GM18519 (cell line): ENCODE measurements around the gene NAB2.

Experiments used
- ATAC-seq: cut with Tn5 transposase; IDR thresholded peaks from one replicate; pipeline ENCODE4 v1.9.1; 2021; ENCODE audit warnings: mild to moderate bottlenecking, moderate library complexity; ENCODE audit not compliant: unreplicated experiment, low FRiP score

NAB2 gene

DNA sequence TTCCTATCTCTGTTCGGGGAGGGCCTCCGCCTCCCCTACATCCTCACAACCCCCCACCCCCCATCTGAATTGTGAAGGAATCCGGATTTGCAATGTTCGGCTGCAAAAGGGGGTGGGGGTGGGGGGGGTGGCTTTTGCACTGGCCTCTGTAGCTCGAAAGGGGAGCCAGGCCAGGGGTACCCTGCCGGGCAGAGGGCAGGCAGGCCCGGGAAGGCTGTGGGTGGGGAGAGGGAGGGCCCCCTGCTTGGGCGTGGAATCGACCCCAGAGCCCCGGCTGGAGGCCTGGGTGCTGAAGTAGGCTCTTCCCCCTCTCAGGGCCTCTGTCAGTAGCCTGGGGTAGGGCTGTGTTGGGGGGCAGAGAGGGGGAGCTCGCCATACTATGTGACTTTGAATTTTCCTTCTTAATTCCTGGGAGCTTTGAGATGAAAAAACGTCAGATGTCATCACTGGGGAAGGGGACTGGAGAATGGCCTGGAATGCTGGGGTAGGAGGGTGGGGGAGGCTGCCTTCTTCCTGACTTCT lies 40.5 kb downstream of the NAB2 start:
- no peak for ATAC-seq

GRCh38 chr12:57129889-57130288 lies 41.0 kb downstream of the NAB2 start:
- ATAC-seq = no peak

DNA sequence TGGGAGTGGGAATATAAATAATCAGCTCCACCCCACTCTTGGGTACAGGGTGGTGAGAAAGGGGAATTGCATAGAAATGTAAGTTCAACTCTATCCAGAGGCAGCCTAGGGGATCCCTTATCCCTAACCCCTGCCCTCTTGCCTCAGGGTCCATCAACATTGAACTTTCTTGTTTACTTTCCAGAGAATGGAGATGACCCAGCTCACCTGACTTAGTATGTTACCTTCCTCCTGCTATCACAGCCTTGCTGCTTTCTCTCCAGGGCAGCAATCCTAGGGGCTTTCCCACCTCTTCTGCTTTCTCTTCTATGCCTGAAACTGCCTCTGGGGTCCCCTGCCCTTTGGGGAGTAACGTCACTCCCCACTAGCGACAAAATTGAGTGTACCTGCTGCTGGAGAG lies 42.0 kb downstream of the NAB2 start:
- no peak for ATAC-seq

DNA sequence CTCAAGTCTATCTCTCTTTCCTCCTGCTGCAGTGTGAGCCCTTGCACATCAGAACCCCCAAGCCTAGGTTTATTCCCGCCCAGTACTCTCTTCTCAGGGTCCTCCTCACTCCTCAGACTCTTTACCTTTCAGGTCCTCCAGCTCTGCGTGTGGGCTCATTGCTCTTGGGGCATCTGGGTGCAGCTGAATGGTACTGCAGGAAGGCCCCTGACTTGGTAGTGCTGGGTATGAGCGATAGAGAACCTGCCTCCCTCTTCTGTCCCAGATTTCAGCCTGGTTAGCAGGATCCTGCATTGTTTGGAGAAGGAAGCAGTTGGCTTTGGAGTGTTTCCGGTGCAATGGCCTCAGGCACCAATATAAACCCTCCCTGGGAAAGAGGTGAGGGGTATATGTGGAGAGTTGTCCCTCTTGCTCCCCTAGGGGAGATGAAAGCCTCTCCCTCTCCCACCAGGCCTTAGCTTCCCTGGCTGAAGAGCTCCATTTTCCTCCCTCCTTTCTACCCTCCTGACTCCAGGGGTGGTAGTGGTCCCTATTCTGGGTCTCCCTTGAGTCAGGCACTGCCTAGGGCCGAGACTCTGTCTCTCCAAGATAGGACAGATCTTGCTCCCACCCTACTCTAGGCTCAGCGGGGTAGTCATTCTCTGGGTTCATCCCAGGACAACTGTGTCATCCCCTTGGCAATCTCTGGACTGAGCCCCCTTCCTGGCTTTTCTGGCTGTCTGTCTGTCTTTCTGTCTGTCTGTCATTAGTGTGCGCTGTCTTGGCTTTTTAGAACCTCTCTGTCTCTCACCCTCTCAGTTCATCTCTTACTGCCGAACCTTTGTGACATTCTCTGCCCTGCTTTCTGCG lies 43.2 kb downstream of the NAB2 start:
- no peak for ATAC-seq

DNA sequence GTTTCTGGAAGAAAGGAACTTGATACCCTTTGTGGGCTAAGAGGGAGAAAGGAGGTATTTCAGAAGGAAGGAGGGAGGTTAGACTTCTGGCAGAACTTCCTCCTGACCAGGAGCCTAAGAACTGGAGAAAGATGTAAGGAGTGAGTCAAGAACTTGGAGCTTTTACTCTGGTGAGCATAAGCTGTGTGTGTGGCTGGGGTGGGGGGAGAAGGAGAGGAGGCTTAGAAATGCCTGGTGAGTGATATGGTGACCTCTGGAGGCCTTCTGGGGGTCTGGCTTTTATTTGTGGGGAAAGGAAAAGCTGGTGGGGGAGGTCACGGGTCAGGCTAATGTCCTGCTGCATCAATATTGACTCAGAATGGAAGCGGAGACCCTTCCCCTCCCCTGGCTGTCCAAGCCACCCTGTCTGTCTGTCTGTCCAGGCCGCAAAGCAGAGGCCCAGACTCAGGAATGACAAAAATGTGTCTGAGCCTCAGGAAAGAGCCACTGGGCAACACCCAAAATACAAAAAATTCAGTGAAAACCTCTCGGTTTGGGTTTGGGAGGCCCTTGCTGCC lies 44.2 kb downstream of the NAB2 start:
- ATAC-seq = no peak

GRCh38 chr12:57133916-57134315 lies 45.0 kb downstream of the NAB2 start:
- no peak for ATAC-seq

GRCh38 chr12:57134949-57135348 lies 46.0 kb downstream of the NAB2 start:
- no peak for ATAC-seq

- ATAC-seq = no peak
These were observed 46.8 kb downstream of the NAB2 start for GRCh38 chr12:57135527-57136326.

DNA sequence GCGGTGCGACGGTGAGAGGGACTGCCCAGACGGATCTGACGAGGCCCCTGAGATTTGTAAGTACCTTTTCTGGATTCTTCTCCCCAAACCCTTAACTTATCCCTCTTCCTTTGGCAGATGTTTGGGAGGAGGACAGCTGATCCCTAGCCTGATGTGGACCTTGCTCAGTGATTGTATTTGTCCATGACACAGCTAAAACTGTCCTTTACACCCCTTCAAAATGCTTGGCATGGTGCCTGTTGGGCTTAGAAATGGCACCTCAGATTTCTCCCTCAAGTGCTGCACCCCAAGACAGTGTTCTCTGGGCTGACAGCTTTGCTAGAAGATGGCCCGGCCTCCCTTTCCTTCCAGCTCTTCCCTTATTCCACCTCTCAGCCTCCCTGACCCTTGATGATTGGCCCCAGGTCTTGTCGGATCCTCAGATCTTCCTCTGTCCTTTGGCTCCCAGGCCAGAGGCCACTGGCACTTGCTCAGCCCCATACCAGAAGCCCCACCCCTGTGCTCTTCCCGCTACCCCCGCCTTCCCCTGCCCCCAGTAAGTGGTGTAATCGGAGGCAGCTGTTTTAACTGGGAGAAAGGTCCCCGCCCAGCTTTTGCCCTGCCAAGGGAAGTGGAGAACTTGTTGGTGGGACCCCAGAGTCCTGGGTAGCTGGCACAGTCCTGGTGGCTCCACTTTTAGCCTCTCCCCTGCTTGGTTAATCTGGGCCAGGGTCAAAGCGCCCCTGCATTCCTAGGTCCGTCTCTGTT lies 49.8 kb downstream of the NAB2 start:
- ATAC-seq = no peak

GRCh38 chr12:57139796-57140649 lies 51.1 kb downstream of the NAB2 start:
- ATAC-seq = no peak

DNA sequence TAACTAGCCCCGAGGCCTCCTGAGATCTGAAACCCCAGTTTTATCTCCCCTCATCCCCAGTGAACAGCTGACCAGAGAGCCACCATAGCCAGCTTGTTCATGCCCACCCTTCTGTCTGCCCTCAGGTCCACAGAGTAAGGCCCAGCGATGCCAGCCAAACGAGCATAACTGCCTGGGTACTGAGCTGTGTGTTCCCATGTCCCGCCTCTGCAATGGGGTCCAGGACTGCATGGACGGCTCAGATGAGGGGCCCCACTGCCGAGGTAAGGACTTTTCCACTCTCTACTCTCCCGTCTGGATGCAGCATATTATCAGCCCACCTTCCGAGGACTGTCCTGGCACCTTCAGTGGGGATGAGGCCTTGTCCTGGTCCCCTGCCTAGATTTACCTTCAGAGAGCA lies 52.3 kb downstream of the NAB2 start:
- no peak for ATAC-seq

GRCh38 chr12:57142121-57142520 lies 53.2 kb downstream of the NAB2 start:
- ATAC-seq = no peak

GRCh38 chr12:57142727-57143126 lies 53.8 kb downstream of the NAB2 start:
- ATAC-seq = no peak

GRCh38 chr12:57143454-57143853 lies 54.5 kb downstream of the NAB2 start:
- no peak for ATAC-seq
